CD4-positive, alpha-beta T cell (primary cell): Measurements from ENCODE around the gene PAF1. TPM values are rescaled to one million over a fixed set of nuclear protein-coding genes. Genes with fewer than 3 reads are reported as not detected.

Experiments used
- ATAC-seq: fragments of 200-7000 bp; cut with Tn5 transposase; one replicate; pipeline ENCODE4 v1.10.0; 2022; ENCODE audit warnings: mild to moderate bottlenecking; ENCODE audit not compliant: poor library complexity
- CTCF ChIA-PET: fragments of 350-600 bp; sonication (Branson Sonifier 250); formaldehyde crosslinking; loops from one replicate; lab custom pipeline; 2021; ENCODE audit warnings: antibody characterized with exemption, inconsistent platforms; lab: Charles Lee
- POLR2A ChIA-PET: fragments of 350-600 bp; sonication (Branson Sonifier 250); formaldehyde crosslinking; loops from one replicate; lab custom pipeline; 2021; ENCODE audit warnings: antibody characterized with exemption, inconsistent platforms; lab: Charles Lee
- DNase-seq, 14 experiments: peaks; one replicate each; pipeline ENCODE4 v3.0.0-alpha.2; 2013 to 2020; ENCODE audit warnings: mixed read lengths in 2 of 14
- H3K27ac ChIP-seq, 2 donors: one replicate each; pipeline versions ENCODE4 v1.5.1 to v1.7.0; 2013; ENCODE audit warnings: low read length in 2 of 2, low read depth in 1 of 2, mild to moderate bottlenecking in 1 of 2
- H3K27me3 ChIP-seq, 2 experiments: 1 replicate in 1 of 2; 2 replicates in 1 of 2; pipeline versions ENCODE4 v1.6.1 to v1.7.0; 2013; ENCODE audit warnings: low read length in 2 of 2, control low read depth in 1 of 2, mild to moderate bottlenecking in 1 of 2, moderate library complexity in 1 of 2; ENCODE audit not compliant: insufficient read depth in 2 of 2, control insufficient read depth in 1 of 2
- H3K36me3 ChIP-seq: one replicate; pipeline ENCODE4 v1.6.1; 2013; ENCODE audit warnings: low read length, control low read depth; ENCODE audit not compliant: insufficient read depth
- H3K4me1 ChIP-seq: one replicate; pipeline ENCODE4 v1.6.1; 2013; ENCODE audit warnings: low read length, control low read depth; ENCODE audit not compliant: insufficient read depth
- H3K4me3 ChIP-seq: one replicate; pipeline ENCODE4 v1.5.1; 2013; ENCODE audit warnings: mild to moderate bottlenecking, low read length, moderate library complexity
- H3K9me3 ChIP-seq, 2 experiments: 1 replicate in 1 of 2; 2 replicates in 1 of 2; pipeline versions ENCODE4 v1.6.1 to v1.7.0; 2013; ENCODE audit warnings: low read length in 2 of 2, mild to moderate bottlenecking in 2 of 2, control low read depth in 1 of 2, moderate library complexity in 1 of 2; ENCODE audit not compliant: control insufficient read depth in 1 of 2, insufficient read depth in 1 of 2
- H3K27ac Mint-ChIP-seq: one replicate; pipeline ENCODE4 v1.8.0; 2020; ENCODE audit warnings: mixed read lengths
- H3K27me3 Mint-ChIP-seq: one replicate; pipeline ENCODE4 v1.8.0; 2021; ENCODE audit warnings: mixed read lengths
- H3K36me3 Mint-ChIP-seq: one replicate; pipeline ENCODE4 v1.8.0; 2021; ENCODE audit warnings: low read depth, mixed read lengths
- H3K4me1 Mint-ChIP-seq: one replicate; pipeline ENCODE4 v1.8.0; 2021; ENCODE audit warnings: low read depth, mixed read lengths
- H3K4me3 Mint-ChIP-seq: one replicate; pipeline ENCODE4 v1.8.0; 2020; ENCODE audit warnings: mild to moderate bottlenecking, mixed read lengths
- H3K9me3 Mint-ChIP-seq: one replicate; pipeline ENCODE4 v1.8.0; 2020; ENCODE audit warnings: mixed read lengths
- intact Hi-C, 2 experiments: fragments of 100-400 bp; cut with DNase I in 1 of 2; cut with micrococcal nuclease in 1 of 2; formaldehyde crosslinking; loops; one replicate each; pipeline versions ENCODE4 v1.15.1 to v1.9.0; 2023 to 2025; cut with DNase I, micrococcal nuclease
- total RNA-seq, 174 experiments: library from RNA in 2 of 174; stranded (reverse) in 2 of 174; gene quantifications; one replicate each; pipeline ENCODE4 v1.2.3 and lab custom pipeline; 2021 to 2026
- TF ChIP-seq, protein P1 (sequence below): fragments of 200-600 bp; IDR thresholded peaks from one replicate; pipeline ENCODE4 v1.8.0; 2022; ENCODE audit warnings: antibody characterized with exemption, mild to moderate bottlenecking

The PAF1 gene
- total RNA-seq, 2 experiments from 2014 or later = 99.6 to 101 TPM

DNA sequence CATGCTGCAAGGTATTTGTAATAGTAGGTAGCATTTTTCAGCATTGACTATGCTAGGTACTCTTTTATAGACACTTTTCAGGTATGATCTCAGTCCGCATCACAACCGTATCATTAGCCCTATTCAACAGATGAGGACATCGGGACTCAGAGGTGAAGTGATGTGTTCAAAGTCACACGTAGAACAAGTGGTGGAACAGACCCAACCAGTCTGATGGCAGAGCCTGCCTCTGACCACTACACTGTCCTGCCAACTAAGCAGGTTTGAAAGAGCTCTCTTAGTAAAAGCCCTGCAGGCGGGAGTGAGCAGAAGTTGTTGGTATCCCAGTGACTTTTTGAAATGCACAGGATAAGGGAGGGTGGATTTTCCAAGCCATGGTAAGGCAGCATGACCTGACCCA, 20.2 kb downstream of the PAF1 start:
- Mint-ChIP-seq H3K27me3 (no peaks in the 10 kb centered on the region), H3K36me3 (peaks cover 68% of the 10 kb centered on the region), H3K9me3 (no peaks in the 10 kb centered on the region), H3K27ac (peak overlapping the region; percentile 24), H3K4me1 (no peaks in the 10 kb centered on the region), H3K4me3 (no peak overlapping the region)
- Histone ChIP-seq H3K27ac (no peak overlapping the region), H3K9me3 (no peaks in the 10 kb centered on the region), H3K36me3 (peaks cover 60% of the 10 kb centered on the region), H3K4me1 (no peaks in the 10 kb centered on the region), H3K27me3 (no peaks in the 10 kb centered on the region), H3K4me3 (no peak overlapping the region)
- DNase-seq (no peak), ATAC-seq (no peak)
- intact Hi-C loops = no loop called here
- POLR2A ChIA-PET = no interaction called here
- TF ChIP-seq, protein P1, sequence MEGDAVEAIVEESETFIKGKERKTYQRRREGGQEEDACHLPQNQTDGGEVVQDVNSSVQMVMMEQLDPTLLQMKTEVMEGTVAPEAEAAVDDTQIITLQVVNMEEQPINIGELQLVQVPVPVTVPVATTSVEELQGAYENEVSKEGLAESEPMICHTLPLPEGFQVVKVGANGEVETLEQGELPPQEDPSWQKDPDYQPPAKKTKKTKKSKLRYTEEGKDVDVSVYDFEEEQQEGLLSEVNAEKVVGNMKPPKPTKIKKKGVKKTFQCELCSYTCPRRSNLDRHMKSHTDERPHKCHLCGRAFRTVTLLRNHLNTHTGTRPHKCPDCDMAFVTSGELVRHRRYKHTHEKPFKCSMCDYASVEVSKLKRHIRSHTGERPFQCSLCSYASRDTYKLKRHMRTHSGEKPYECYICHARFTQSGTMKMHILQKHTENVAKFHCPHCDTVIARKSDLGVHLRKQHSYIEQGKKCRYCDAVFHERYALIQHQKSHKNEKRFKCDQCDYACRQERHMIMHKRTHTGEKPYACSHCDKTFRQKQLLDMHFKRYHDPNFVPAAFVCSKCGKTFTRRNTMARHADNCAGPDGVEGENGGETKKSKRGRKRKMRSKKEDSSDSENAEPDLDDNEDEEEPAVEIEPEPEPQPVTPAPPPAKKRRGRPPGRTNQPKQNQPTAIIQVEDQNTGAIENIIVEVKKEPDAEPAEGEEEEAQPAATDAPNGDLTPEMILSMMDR = no peak
- CTCF ChIA-PET = no interaction called here

DNA sequence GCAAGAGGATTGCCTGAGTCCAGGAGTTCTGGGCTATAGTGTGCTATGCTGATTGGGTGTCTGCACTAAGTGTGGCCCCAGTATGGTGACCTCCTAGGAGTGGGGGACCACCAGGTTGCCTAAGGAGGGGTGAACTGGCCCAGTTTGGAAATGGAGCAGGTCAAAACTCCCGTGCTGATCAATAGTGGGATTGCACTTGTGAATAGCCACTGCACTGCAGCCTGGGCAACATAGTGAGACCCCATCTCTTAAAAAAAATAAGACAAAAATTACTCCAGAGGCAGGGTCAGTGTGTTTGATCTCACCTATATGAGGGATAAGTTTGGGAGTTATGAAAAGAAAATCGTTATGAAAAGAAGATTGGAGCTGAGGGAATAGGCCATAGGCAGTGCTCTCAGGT, 21.7 kb downstream of the PAF1 start:
- no peaks in the 10 kb centered on the region for H3K27me3 Mint-ChIP-seq
- H3K36me3 Mint-ChIP-seq = peaks cover 72% of the 10 kb centered on the region
- no peaks in the 10 kb centered on the region for H3K9me3 Mint-ChIP-seq
- H3K4me3 Mint-ChIP-seq = no peak overlapping the region
- ChIA-PET CTCF (no interaction called here), POLR2A (no interaction called here)
- DNase-seq (no peak), ATAC-seq (no peak)
- no peaks in the 10 kb centered on the region for H3K4me1 Mint-ChIP-seq
- no peaks in the 10 kb centered on the region for H3K9me3 ChIP-seq
- H3K27ac ChIP-seq = no peak overlapping the region
- TF ChIP-seq, protein P1 = no peak
- no peaks in the 10 kb centered on the region for H3K27me3 ChIP-seq
- no peak overlapping the region for H3K4me3 ChIP-seq
- intact Hi-C loops = no loop called here
- no peaks in the 10 kb centered on the region for H3K4me1 ChIP-seq
- H3K27ac Mint-ChIP-seq = no peak overlapping the region
- H3K36me3 ChIP-seq = peaks cover 56% of the 10 kb centered on the region

DNA sequence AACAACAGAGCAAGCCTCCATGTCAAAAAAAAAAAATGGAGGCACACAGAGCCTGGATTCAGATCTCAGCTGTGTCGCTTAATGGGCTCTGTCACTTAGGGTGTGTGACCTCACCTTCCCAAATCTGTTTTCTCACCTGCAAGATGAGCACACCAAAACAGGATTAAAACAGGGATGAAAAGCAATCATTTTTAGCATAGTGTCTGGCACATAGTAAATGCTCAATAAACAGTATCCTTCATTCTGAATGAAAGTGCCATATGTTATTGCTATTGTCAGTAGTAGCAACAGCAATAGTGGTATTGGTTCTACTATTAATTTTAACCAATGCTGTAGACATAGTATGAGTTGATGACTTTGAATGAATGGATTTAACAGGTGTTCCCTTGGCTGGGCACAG, 25.4 kb downstream of the PAF1 start:
- Histone ChIP-seq H3K36me3 (peaks cover 60% of the 10 kb centered on the region), H3K4me1 (no peaks in the 10 kb centered on the region), H3K27ac (no peak overlapping the region), H3K4me3 (no peak overlapping the region), H3K27me3 (no peaks in the 10 kb centered on the region), H3K9me3 (no peaks in the 10 kb centered on the region)
- Mint-ChIP-seq H3K27ac (no peak overlapping the region), H3K4me3 (no peak overlapping the region), H3K9me3 (no peaks in the 10 kb centered on the region), H3K27me3 (no peaks in the 10 kb centered on the region), H3K36me3 (peaks cover 76% of the 10 kb centered on the region), H3K4me1 (no peaks in the 10 kb centered on the region)
- intact Hi-C loops = no loop called here
- ATAC-seq (no peak), DNase-seq (no peak)
- ChIA-PET CTCF (no interaction called here), POLR2A (no interaction called here)
- TF ChIP-seq, protein P1 = no peak
